NCI-H1092 (cell line): Measurements from ENCODE around the gene CGB5.
"Not testable (repeated sequence)": the region's sequence is repeated elsewhere in the genome, so short reads cannot be mapped to it uniquely, and the experiment has no call there.

ENCODE experiments used
- DNase-seq: peaks from one replicate; lab custom pipeline; 2025; lab: John Stamatoyannopoulos, UW

The CGB5 gene

GRCh38 chr19:49020931-49021895 is 22.4 kb upstream of the CGB5 start:
- no peak for DNase-seq

- DNase-seq, result no peak
Measured at GRCh38 chr19:49022116-49022515, 21.5 kb upstream of the CGB5 start.

GRCh38 chr19:49024233-49024632 is 19.4 kb upstream of the CGB5 start, which contains the start of gene CGB3:
Gene CGB3, minus strand, starts transcription at chr19:49024333. Its CDS starts 362 bp downstream, at chr19:49023971.
- DNase-seq, result not testable (repeated sequence)

- not testable (repeated sequence) for DNase-seq
Measured at GRCh38 chr19:49025088-49025487, 18.6 kb upstream of the CGB5 start.

- DNase-seq, result not testable (repeated sequence)
Measured at GRCh38 chr19:49025599-49025998, 18.0 kb upstream of the CGB5 start.

- not testable (repeated sequence) for DNase-seq
Measured at GRCh38 chr19:49028686-49029085, 15.0 kb upstream of the CGB5 start.

GRCh38 chr19:49029749-49030148 is 13.9 kb upstream of the CGB5 start:
- DNase-seq, result not testable (repeated sequence)

GRCh38 chr19:49030323-49030722 is 13.3 kb upstream of the CGB5 start:
- not testable (repeated sequence) for DNase-seq

GRCh38 chr19:49031642-49032301 is 11.9 kb upstream of the CGB5 start, which contains the start of gene CGB2:
Gene CGB2, plus strand, starts transcription at chr19:49031890. Its CDS starts 206 bp downstream, at chr19:49032096.
- not testable (repeated sequence) for DNase-seq

GRCh38 chr19:49036815-49037214 is 6.8 kb upstream of the CGB5 start, which contains the start of gene CGB1:
Gene CGB1, minus strand, starts transcription at chr19:49036895. Its CDS starts 184 bp downstream, at chr19:49036711.
- DNase-seq, result not testable (repeated sequence)

GRCh38 chr19:49038111-49038510 is 5.5 kb upstream of the CGB5 start:
- not testable (repeated sequence) for DNase-seq

GRCh38 chr19:49038557-49039276 is 4.9 kb upstream of the CGB5 start:
- DNase-seq, result not testable (repeated sequence)

- not testable (repeated sequence) for DNase-seq
Measured at GRCh38 chr19:49039736-49040135, 3.9 kb upstream of the CGB5 start.

GRCh38 chr19:49042177-49042576 is 1.5 kb upstream of the CGB5 start:
- no peak for DNase-seq

GRCh38 chr19:49042666-49043065 is 982 bp upstream of the CGB5 start:
- not testable (repeated sequence) for DNase-seq

GRCh38 chr19:49049011-49049410 is 5.4 kb downstream of the CGB5 start, which contains the start of gene CGB8:
Gene CGB8, minus strand, starts transcription at chr19:49049111. Its CDS starts 372 bp downstream, at chr19:49048739.
- not testable (repeated sequence) for DNase-seq

GRCh38 chr19:49049834-49050233 is 6.2 kb downstream of the CGB5 start:
- not testable (repeated sequence) for DNase-seq

- DNase-seq, result not testable (repeated sequence)
Measured at GRCh38 chr19:49050376-49051033, 6.9 kb downstream of the CGB5 start.

GRCh38 chr19:49056101-49056901 is 12.7 kb downstream of the CGB5 start:
- DNase-seq, result no peak

- DNase-seq, result not testable (repeated sequence)
Measured at GRCh38 chr19:49056902-49057596, 13.4 kb downstream of the CGB5 start.
